Measurements from ENCODE around the gene JAKMIP2.

DNA sequence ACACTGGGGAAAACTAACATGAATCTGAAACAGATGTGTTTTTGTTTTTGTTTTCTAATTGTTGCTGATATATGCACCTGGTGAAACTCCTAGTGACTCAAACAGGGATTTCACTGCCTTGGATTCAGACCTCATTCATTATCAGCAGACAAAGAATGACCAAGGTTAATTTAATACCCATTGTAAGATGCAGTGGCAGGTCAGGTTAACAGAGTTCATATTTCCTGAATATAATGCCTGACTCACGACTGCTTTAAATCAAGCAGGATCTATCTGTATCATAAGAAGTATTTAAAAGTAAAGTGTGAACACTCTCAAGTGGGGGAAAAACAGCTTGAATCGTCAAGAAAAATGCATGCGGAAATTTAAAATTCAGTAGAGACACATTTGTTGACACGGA, 5.5 kb downstream of the JAKMIP2 start:
- TF ChIP-seq CTCF (IDR thresholded peaks at IDR 0.05; ENCODE audit: extremely low read depth in 1 of 2, insufficient read depth in 1 of 2, low read depth in 1 of 2, low read length in 2 of 2): no peak
- TF ChIP-seq, protein P1, sequence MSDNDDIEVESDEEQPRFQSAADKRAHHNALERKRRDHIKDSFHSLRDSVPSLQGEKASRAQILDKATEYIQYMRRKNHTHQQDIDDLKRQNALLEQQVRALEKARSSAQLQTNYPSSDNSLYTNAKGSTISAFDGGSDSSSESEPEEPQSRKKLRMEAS (IDR thresholded peaks at IDR 0.05; ENCODE audit: insufficient read depth, insufficient read length): no peak
